ENCODE data around the gene MAFF.
"Not testable (repeated sequence)": the region's sequence is repeated elsewhere in the genome, so short reads cannot be mapped to it uniquely, and the experiment has no call there.

MAFF gene

GRCh38 chr22:38175206-38176118 lies 26.3 kb upstream of the MAFF start:
- no peaks in the 10 kb centered on the region for H3K36me3 ChIP-seq
- no peaks in the 10 kb centered on the region for H3K27me3 ChIP-seq
- H3K4me1 ChIP-seq (ENCODE audit: control insufficient read depth in 1 of 2, insufficient read depth in 1 of 2, low read depth in 1 of 2, low read length in 1 of 2): peaks cover 39% of the 10 kb centered on the region in 2 experiments
- H3K9me3 ChIP-seq: no peaks in the 10 kb centered on the region
- peak overlapping the region; percentile 82 for H3K27ac ChIP-seq
- H3K4me3 ChIP-seq (ENCODE audit: low read depth in 1 of 2, low read length in 1 of 2): peak overlapping the region in 1 of 2 experiments; percentile 17
- TF ChIP-seq CTCF (IDR thresholded peaks at IDR 0.05): no peak

- Histone ChIP-seq H3K4me3 (ENCODE audit: low read depth in 1 of 2, low read length in 1 of 2) (peak overlapping the region in 1 of 2 experiments; percentile 17), H3K36me3 (no peaks in the 10 kb centered on the region), H3K9me3 (no peaks in the 10 kb centered on the region), H3K27ac (peak overlapping the region; percentile 82), H3K4me1 (ENCODE audit: control insufficient read depth in 1 of 2, insufficient read depth in 1 of 2, low read depth in 1 of 2, low read length in 1 of 2) (peaks cover 47% of the 10 kb centered on the region in 2 experiments), H3K27me3 (no peaks in the 10 kb centered on the region)
- no peak for TF ChIP-seq CTCF (IDR thresholded peaks at IDR 0.05)
These were observed 25.5 kb upstream of the MAFF start for GRCh38 chr22:38176170-38176741.

GRCh38 chr22:38177044-38177443 lies 24.8 kb upstream of the MAFF start:
- Histone ChIP-seq H3K4me1 (ENCODE audit: control insufficient read depth in 1 of 2, insufficient read depth in 1 of 2, low read depth in 1 of 2, low read length in 1 of 2) (peaks cover 50 to 51% of the 10 kb centered on the region in 2 experiments), H3K27me3 (no peaks in the 10 kb centered on the region), H3K4me3 (ENCODE audit: low read depth in 1 of 2, low read length in 1 of 2) (peak overlapping the region in 1 of 2 experiments; percentile 17), H3K27ac (peak overlapping the region; percentile 82), H3K9me3 (no peaks in the 10 kb centered on the region), H3K36me3 (no peaks in the 10 kb centered on the region)
- no peak for TF ChIP-seq CTCF (IDR thresholded peaks at IDR 0.05)

GRCh38 chr22:38177571-38177925 lies 24.2 kb upstream of the MAFF start:
- H3K36me3 ChIP-seq; H3K27me3 ChIP-seq; H3K9me3 ChIP-seq; H3K4me3 ChIP-seq (ENCODE audit: low read depth in 1 of 2, low read length in 1 of 2): not testable (repeated sequence)
- peak overlapping the region; percentile 30 for H3K27ac ChIP-seq
- H3K4me1 ChIP-seq (ENCODE audit: control insufficient read depth in 1 of 2, insufficient read depth in 1 of 2, low read depth in 1 of 2, low read length in 1 of 2): peaks cover 53 to 55% of the 10 kb centered on the region in 2 experiments

DNA sequence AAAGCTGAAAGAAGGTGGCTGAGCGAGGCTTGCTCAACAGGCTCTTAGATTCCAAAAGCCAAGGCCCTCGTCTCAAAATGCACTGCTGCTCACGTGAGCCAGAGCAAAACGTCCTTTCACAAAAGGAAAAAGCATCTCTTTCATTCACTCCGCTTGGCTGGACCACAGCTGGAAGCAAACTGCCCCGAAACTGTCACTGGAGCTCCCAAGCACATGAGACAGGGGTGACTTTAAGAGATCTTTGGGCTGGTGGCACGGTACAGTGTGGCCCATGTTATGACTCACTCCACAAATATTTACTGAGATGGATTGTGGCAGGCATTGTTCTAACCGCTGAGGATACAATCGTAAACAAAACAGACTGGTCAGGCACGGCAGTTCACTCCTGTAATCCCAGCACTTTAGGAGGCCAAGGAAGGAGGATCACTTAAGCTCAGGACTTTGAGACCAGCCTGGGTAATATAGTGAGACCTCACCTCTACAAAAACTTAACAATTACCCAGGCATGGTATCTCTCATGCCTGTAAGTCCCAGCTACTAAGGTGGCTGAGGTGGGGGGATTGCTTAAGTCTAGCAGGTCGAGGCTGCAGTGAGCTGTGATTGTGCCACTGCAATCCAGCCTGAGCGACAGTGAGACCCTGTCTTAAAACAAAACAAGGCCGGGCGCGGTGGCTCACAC lies 23.7 kb upstream of the MAFF start:
- H3K27ac ChIP-seq: peak overlapping the region; percentile 30
- peaks cover 48 to 53% of the 10 kb centered on the region in 2 experiments for H3K4me1 ChIP-seq (ENCODE audit: control insufficient read depth in 1 of 2, insufficient read depth in 1 of 2, low read depth in 1 of 2, low read length in 1 of 2)
- no peaks in the 10 kb centered on the region for H3K36me3 ChIP-seq
- H3K4me3 ChIP-seq (ENCODE audit: low read depth in 1 of 2, low read length in 1 of 2): no peak overlapping the region
- H3K9me3 ChIP-seq: no peaks in the 10 kb centered on the region
- no peaks in the 10 kb centered on the region for H3K27me3 ChIP-seq
- no peak for TF ChIP-seq CTCF (IDR thresholded peaks at IDR 0.05)

GRCh38 chr22:38178605-38178937 lies 23.2 kb upstream of the MAFF start:
- H3K9me3 ChIP-seq; H3K4me3 ChIP-seq (ENCODE audit: low read depth in 1 of 2, low read length in 1 of 2); H3K27me3 ChIP-seq; H3K36me3 ChIP-seq: not testable (repeated sequence)
- H3K27ac ChIP-seq: peak overlapping the region; percentile 98
- peaks cover 46 to 50% of the 10 kb centered on the region in 2 experiments for H3K4me1 ChIP-seq (ENCODE audit: control insufficient read depth in 1 of 2, insufficient read depth in 1 of 2, low read depth in 1 of 2, low read length in 1 of 2)

Measured in neutrophil (primary cell).